ENCODE measurements around the gene SEZ6L.

GRCh38 chr22:26324150-26324549 lies 154.9 kb downstream of the SEZ6L start:
- TF ChIP-seq CTCF (IDR thresholded peaks at IDR 0.05 in 4 of 5, conservative IDR thresholded peaks at IDR 0.05 in 1 of 5) (no peak), POLR2A (IDR thresholded peaks at IDR 0.05) (no peak)
